IMR-90 (cell line): ENCODE measurements around the gene RUFY4. TPM values are rescaled to one million over a fixed set of nuclear protein-coding genes. Genes with fewer than 3 reads are reported as not detected.

ENCODE experiments used
- ATAC-seq: fragments of 200-7000 bp; cut with Tn5 transposase; 2 replicates; pipeline ENCODE4 v1.9.1; 2020; ENCODE audit warnings: low read depth, mild to moderate bottlenecking, moderate library complexity
- BruUV-seq: library from RNA; stranded (reverse); fragments of 400-500 nt; replicated peaks from 2 replicates; lab custom pipeline; 2021; lab: Mats Ljungman, UMichigan
- CTCF ChIA-PET: fragments of 300-600 bp; formaldehyde crosslinking; extraction: SDS; loops from one replicate; lab custom pipeline; 2021; ENCODE audit warnings: antibody characterized with exemption; lab: Yijun Ruan, JAX
- POLR2A ChIA-PET: fragments of 300-600 bp; sonication (Branson Sonifier 250); formaldehyde crosslinking; loops from one replicate; lab custom pipeline; 2022; ENCODE audit warnings: antibody characterized with exemption; ENCODE audit not compliant: unreplicated experiment; lab: Charles Lee
- DNase-seq: peaks from one replicate; pipeline ENCODE4 v3.0.0; 2013
- H2AFZ ChIP-seq: replicated peaks from 2 replicates; pipeline ENCODE3; 2013; ENCODE audit warnings: low read length, mild to moderate bottlenecking; ENCODE audit not compliant: poor library complexity
- H2AK5ac ChIP-seq: 2 replicates; pipeline ENCODE4 v1.6.1; 2013; ENCODE audit warnings: low read depth, low read length, inconsistent platforms
- H2AK9ac ChIP-seq: replicated peaks from 2 replicates; pipeline ENCODE3; 2013; ENCODE audit warnings: mild to moderate bottlenecking, low read depth, low read length, moderate library complexity; ENCODE audit not compliant: poor library complexity
- H2BK120ac ChIP-seq: 2 replicates; pipeline ENCODE4 v1.6.1; 2013; ENCODE audit warnings: low read depth, low read length, inconsistent platforms
- H2BK15ac ChIP-seq: 3 replicates; pipeline ENCODE4 v1.6.1; 2013; ENCODE audit warnings: low read depth, low read length, inconsistent platforms
- H2BK20ac ChIP-seq: 2 replicates; pipeline ENCODE4 v1.6.1; 2013; ENCODE audit warnings: low read depth, mild to moderate bottlenecking, inconsistent platforms, low read length, moderate library complexity
- H2BK5ac ChIP-seq: 2 replicates; pipeline ENCODE4 v1.6.1; 2013; ENCODE audit warnings: mild to moderate bottlenecking, low read depth, low read length, inconsistent platforms; ENCODE audit not compliant: poor library complexity, severe bottlenecking
- H3K14ac ChIP-seq: replicated peaks from 2 replicates; pipeline ENCODE4 v1.6.1; 2013; ENCODE audit warnings: low read depth, low read length, inconsistent platforms
- H3K18ac ChIP-seq: 2 replicates; pipeline ENCODE4 v1.6.1; 2013; ENCODE audit warnings: low read depth, low read length, control low read depth
- H3K23ac ChIP-seq: 2 replicates; pipeline ENCODE4 v1.6.1; 2013; ENCODE audit warnings: low read depth, low read length, inconsistent platforms
- H3K27ac ChIP-seq: 2 replicates; pipeline ENCODE4 v1.5.1; 2013; ENCODE audit warnings: mild to moderate bottlenecking, control low read depth, low read length; ENCODE audit not compliant: insufficient read depth
- H3K27me3 ChIP-seq: 2 replicates; pipeline ENCODE4 v1.6.1; 2013; ENCODE audit warnings: low read length; ENCODE audit not compliant: control insufficient read depth, insufficient read depth
- H3K36me3 ChIP-seq: 2 replicates; pipeline ENCODE4 v1.6.1; 2013; ENCODE audit warnings: low read length, mixed read lengths; ENCODE audit not compliant: control insufficient read depth, insufficient read depth
- H3K4ac ChIP-seq: 2 replicates; pipeline ENCODE4 v1.6.1; 2013; ENCODE audit warnings: low read depth, low read length, inconsistent platforms
- H3K4me1 ChIP-seq: 2 replicates; pipeline ENCODE4 v1.6.1; 2013; ENCODE audit warnings: low read length, mixed read lengths; ENCODE audit not compliant: control insufficient read depth, insufficient read depth
- H3K4me2 ChIP-seq: 2 replicates; pipeline ENCODE4 v1.6.1; 2013; ENCODE audit warnings: low read depth, mild to moderate bottlenecking, control low read depth, low read length, moderate library complexity
- H3K4me3 ChIP-seq: 2 replicates; pipeline ENCODE4 v1.5.1; 2013; ENCODE audit warnings: low read depth, mild to moderate bottlenecking, control low read depth, low read length, moderate library complexity; ENCODE audit not compliant: insufficient read depth
- H3K56ac ChIP-seq: 2 replicates; pipeline ENCODE4 v1.6.1; 2013; ENCODE audit warnings: low read length, inconsistent platforms; ENCODE audit not compliant: insufficient read depth; ENCODE audit errors: extremely low read depth
- H3K79me1 ChIP-seq, 2 experiments: 2 replicates each; pipeline ENCODE4 v1.6.1; 2013; ENCODE audit warnings: low read length in 2 of 2, inconsistent platforms in 1 of 2, low read depth in 1 of 2
- H3K9ac ChIP-seq: 2 replicates; pipeline ENCODE4 v1.6.1; 2013; ENCODE audit warnings: low read depth, low read length, control low read depth
- H3K9me1 ChIP-seq: 2 replicates; pipeline ENCODE4 v1.6.1; 2013; ENCODE audit warnings: low read length, inconsistent platforms; ENCODE audit not compliant: insufficient read depth
- H3K9me3 ChIP-seq: 2 replicates; pipeline ENCODE4 v1.6.1; 2013; ENCODE audit warnings: low read length; ENCODE audit not compliant: control insufficient read depth, insufficient read depth
- H4K20me1 ChIP-seq: 2 replicates; pipeline ENCODE4 v1.6.1; 2013; ENCODE audit warnings: low read length, inconsistent platforms; ENCODE audit not compliant: insufficient read depth
- H4K5ac ChIP-seq: 2 replicates; pipeline ENCODE4 v1.6.1; 2013; ENCODE audit warnings: mild to moderate bottlenecking, low read depth, low read length, control low read depth
- H4K8ac ChIP-seq, 2 experiments: 2 replicates each; pipeline ENCODE4 v1.6.1; 2013; ENCODE audit warnings: low read depth in 2 of 2, low read length in 2 of 2, control low read depth in 1 of 2, inconsistent platforms in 1 of 2
- H4K91ac ChIP-seq: 2 replicates; pipeline ENCODE4 v1.6.1; 2013; ENCODE audit warnings: low read depth, low read length, inconsistent platforms; ENCODE audit not compliant: insufficient read depth
- CEBPB ChIP-seq: IDR thresholded peaks from 2 replicates; pipeline ENCODE4 v1.6.1; 2012; ENCODE audit warnings: low read depth, low read length, improper control_type of control experiment
- CHD1 ChIP-seq: IDR thresholded peaks from 2 replicates; pipeline ENCODE4 v1.6.1; 2012; ENCODE audit warnings: low read depth, low read length, improper control_type of control experiment
- CTCF ChIP-seq: conservative IDR thresholded peaks from 2 replicates; pipeline ENCODE4 v1.5.1; 2012; ENCODE audit warnings: mild to moderate bottlenecking, low read depth, low read length, improper control_type of control experiment
- ELK1 ChIP-seq: fragments of 150-350 bp; IDR thresholded peaks from 2 replicates; pipeline ENCODE4 v1.6.1; 2016; ENCODE audit warnings: low read depth, mild to moderate bottlenecking, low read length, moderate library complexity, borderline replicate concordance
- FOS ChIP-seq: fragments of 150-350 bp; IDR thresholded peaks from 2 replicates; pipeline ENCODE4 v1.6.1; 2016; ENCODE audit warnings: low read depth, low read length
- MAFK ChIP-seq: IDR thresholded peaks from 2 replicates; pipeline ENCODE4 v1.6.1; 2012; ENCODE audit warnings: low read depth, low read length, improper control_type of control experiment
- MAZ ChIP-seq: IDR thresholded peaks from 2 replicates; pipeline ENCODE4 v1.6.1; 2012; ENCODE audit warnings: low read depth, mild to moderate bottlenecking, low read length, improper control_type of control experiment, moderate library complexity, borderline replicate concordance
- MXI1 ChIP-seq: IDR thresholded peaks from 2 replicates; pipeline ENCODE4 v1.6.1; 2012; ENCODE audit warnings: low read depth, mild to moderate bottlenecking, low read length, moderate library complexity, borderline replicate concordance
- NFE2L2 ChIP-seq: fragments of 150-350 bp; IDR thresholded peaks from 2 replicates; pipeline ENCODE4 v1.6.1; 2016; ENCODE audit warnings: low read depth, mild to moderate bottlenecking, low read length
- RAD21 ChIP-seq: IDR thresholded peaks from 2 replicates; pipeline ENCODE4 v1.6.1; 2012; ENCODE audit warnings: low read length, improper control_type of control experiment
- RCOR1 ChIP-seq: IDR thresholded peaks from 2 replicates; pipeline ENCODE4 v1.6.1; 2012; ENCODE audit warnings: mild to moderate bottlenecking, low read length, improper control_type of control experiment; ENCODE audit not compliant: insufficient replicate concordance
- RFX5 ChIP-seq: IDR thresholded peaks from 2 replicates; pipeline ENCODE4 v1.8.0; 2012; ENCODE audit warnings: low read depth, mild to moderate bottlenecking, low read length, moderate library complexity
- SMC3 ChIP-seq: fragments of 150-350 bp; IDR thresholded peaks from 2 replicates; pipeline ENCODE4 v1.6.1; 2016; ENCODE audit warnings: low read depth, mild to moderate bottlenecking, antibody characterized with exemption, low read length, moderate library complexity
- USF2 ChIP-seq: fragments of 150-350 bp; IDR thresholded peaks from 2 replicates; pipeline ENCODE4 v1.6.1; 2017; ENCODE audit warnings: mild to moderate bottlenecking, antibody characterized with exemption, low read length, low read depth
- WGBS, 2 experiments: methylation state at CpG; one replicate each; pipeline versions ENCODE4 v1.1.5 to v1.1.7; 2013; ENCODE audit warnings: missing lambda C conversion rate in 2 of 2; ENCODE audit not compliant: insufficient read length in 1 of 2; ENCODE audit errors: extremely low coverage in 2 of 2; 5-methylcytosine and 5-hydroxymethylcytosine counted together
- dilution Hi-C: fragments of 300-500 bp; cut with HindIII; formaldehyde crosslinking; loops from one replicate; pipeline ENCODE4 v1.14.3; 2018; ENCODE audit warnings: low sequenced_read_pairs; ENCODE audit not compliant: unreplicated experiment
- in situ Hi-C: fragments of 300-500 bp; cut with MboI; formaldehyde crosslinking; loops from 3 replicates; pipeline ENCODE4 v1.14.3; 2019; ENCODE audit warnings: low sequenced_read_pairs, inconsistent platforms, mixed read lengths
- intact Hi-C: fragments of 100-400 bp; cut with micrococcal nuclease; formaldehyde crosslinking; loops from 2 replicates; pipeline ENCODE4 v1.10.0; 2022
- polyA plus RNA-seq, 3 experiments: library from polyadenylated mRNA; depleted of rRNA; stranded (reverse); fragments of >200 nt; gene quantifications; 2 replicates each; pipeline ENCODE4 v1.2.3, GENCODE V29; 2012; ENCODE audit warnings: low replicate concordance in 1 of 3
- total RNA-seq: library from RNA; depleted of rRNA; stranded (reverse); fragments of >200 nt; gene quantifications from 2 replicates; pipeline ENCODE4 v1.2.3, GENCODE V29; 2012

RUFY4 gene
- total and polyA plus RNA-seq, 2 of the 4 experiments (the other 2 are of a cell fraction), result not detected

- H3K9me1 ChIP-seq, result no peaks in the 10 kb centered on the region
- H2BK15ac ChIP-seq, result no peak overlapping the region
- 83% methylated on average over 2 of the region's 9 CpGs; no CpG with 5 or more reads in 1 of the 2 experiments for WGBS, 2 experiments
- no peak overlapping the region for H2AK5ac ChIP-seq
- no peak overlapping the region for H3K23ac ChIP-seq
- H2BK120ac ChIP-seq, result no peak overlapping the region
- H3K9ac ChIP-seq, result no peak overlapping the region
- no peaks in the 10 kb centered on the region for H3K4me1 ChIP-seq
- H2AK9ac ChIP-seq, result no peak overlapping the region
- H3K4ac ChIP-seq, result no peak overlapping the region
- ATAC-seq, result no peak
- peaks cover 67% of the 10 kb centered on the region for H3K27me3 ChIP-seq
- H2BK20ac ChIP-seq, result no peak overlapping the region
- no peak overlapping the region for H3K27ac ChIP-seq
- H4K20me1 ChIP-seq, result 0 out of 2 replicates have a peak, but pooled peaks cover 3% of the 10 kb centered on the region
- no peak overlapping the region for H4K5ac ChIP-seq
- no peak overlapping the region for H3K4me3 ChIP-seq
- BruUV-seq, result no TSS peak
- no peak overlapping the region for H3K18ac ChIP-seq
- in situ Hi-C loops, result loop anchor here (5.0 kb wide), 1 partner anchor 278 kb away; no protein-coding TSS in a partner anchor
- H3K79me1 ChIP-seq, result no peaks in the 10 kb centered on the region
- H3K9me3 ChIP-seq, result no peaks in the 10 kb centered on the region
- H3K4me2 ChIP-seq, result no peak overlapping the region
- no peak overlapping the region for H3K14ac ChIP-seq
- ChIA-PET POLR2A (no interaction called here), CTCF (interaction anchor here (1.2 kb wide), 1 partner anchor 15 kb away, joined by 3 read pairs; no protein-coding TSS in a partner anchor)
- H4K8ac ChIP-seq, result no peak overlapping the region
- intact Hi-C loops, result no loop called here
- no peaks in the 10 kb centered on the region for H3K36me3 ChIP-seq
- H4K91ac ChIP-seq, result no peak overlapping the region
- dilution Hi-C loops, result no loop called here
- no peak overlapping the region for H2BK5ac ChIP-seq
- no peak overlapping the region for H3K56ac ChIP-seq
- DNase-seq, result no peak
- H2AFZ ChIP-seq, result no peak overlapping the region
- TF ChIP-seq MAFK, result no peak
- no peak for TF ChIP-seq RFX5
- no peak for TF ChIP-seq CTCF
- TF ChIP-seq RAD21, result no peak
- no peak for TF ChIP-seq MXI1
- no peak for TF ChIP-seq RCOR1
- TF ChIP-seq ELK1, result no peak
- TF ChIP-seq CHD1, result no peak
- no peak for TF ChIP-seq CEBPB
- no peak for TF ChIP-seq NFE2L2
- TF ChIP-seq FOS, result no peak
- TF ChIP-seq MAZ, result no peak
- TF ChIP-seq USF2, result no peak
- no peak for TF ChIP-seq SMC3
Measured at GRCh38 chr2:218065239-218066006, 3.6 kb upstream of the RUFY4 start.
